ENCODE data around the gene TMEM8B. TPM values are rescaled to one million over a fixed set of nuclear protein-coding genes. Genes with fewer than 3 reads are reported as not detected.

The TMEM8B gene
- total RNA-seq, 1 experiment from 2014 or later: 9.3 TPM

- no peak overlapping the region for H3K23ac ChIP-seq (ENCODE audit: insufficient read length, low read depth, low read length)
- H3K4me1 ChIP-seq (ENCODE audit: insufficient read depth, low read length): 0 out of 2 replicates have a peak, but pooled peaks cover 2% of the 10 kb centered on the region
- no peak overlapping the region for H2BK12ac ChIP-seq (ENCODE audit: insufficient read length, low read depth, low read length)
- H3K9ac ChIP-seq (ENCODE audit: extremely low read depth, insufficient read length, low read length): no peak overlapping the region
- no peak overlapping the region for H3K4me3 Mint-ChIP-seq
- H3K18ac ChIP-seq (ENCODE audit: insufficient read length, low read depth, low read length): no peak overlapping the region
- H3K79me1 ChIP-seq (ENCODE audit: insufficient read depth, low read depth, low read length, poor library complexity, severe bottlenecking): no peaks in the 10 kb centered on the region
- no peak overlapping the region for H3K4me2 ChIP-seq (ENCODE audit: insufficient read depth, insufficient read length, low read length)
- no peaks in the 10 kb centered on the region for H4K20me1 ChIP-seq (ENCODE audit: control insufficient read depth, insufficient read depth, insufficient read length)
- no peaks in the 10 kb centered on the region; a peak in 1 of 7 replicates for H3K36me3 Mint-ChIP-seq (ENCODE audit: insufficient read depth in 1 of 3, low read depth in 3 of 3)
- TF ChIP-seq CTCF (conservative IDR thresholded peaks at IDR 0.05): no peak
- H2BK15ac ChIP-seq (ENCODE audit: low read depth, low read length): no peak overlapping the region
- no peak for DNase-seq
- H3T11ph ChIP-seq (ENCODE audit: low read length): no peak overlapping the region
- H3K9me3 ChIP-seq (ENCODE audit: control insufficient read depth, low read depth, low read length): no peaks in the 10 kb centered on the region
- H2AFZ ChIP-seq (ENCODE audit: low read length): no peak overlapping the region
- no peaks in the 10 kb centered on the region for H3K79me2 ChIP-seq (ENCODE audit: insufficient read depth, low read length)
- peaks cover 12% of the 10 kb centered on the region for H3K23me2 ChIP-seq (ENCODE audit: insufficient read length, low read depth, low read length, poor library complexity, severe bottlenecking)
- no peak overlapping the region for H2AK5ac ChIP-seq (ENCODE audit: insufficient read length, low read length)
- H3K14ac ChIP-seq (ENCODE audit: insufficient read depth, low read length): no peak overlapping the region; the same call in 1 of the 2 replicates
- H4K91ac ChIP-seq (ENCODE audit: insufficient read length, low read depth, low read length): no peak overlapping the region
- H3K27me3 Mint-ChIP-seq (ENCODE audit: low read depth): peaks cover 6% of the 10 kb centered on the region
- H3K27ac Mint-ChIP-seq: no peak overlapping the region
- no peak overlapping the region for H3K4ac ChIP-seq (ENCODE audit: low read depth, low read length)
- WGBS (ENCODE audit: extremely low coverage, insufficient read length, low lambda C conversion rate): no CpG with 5 or more reads among the region's 5 CpGs
- no peak overlapping the region for H4K8ac ChIP-seq (replicated peaks; ENCODE audit: insufficient read length, low read depth, low read length)
- no peak overlapping the region for H4K5ac ChIP-seq (ENCODE audit: insufficient read length, low read depth, low read length)
- no peaks in the 10 kb centered on the region for H3K9me3 Mint-ChIP-seq
- no peak overlapping the region for H2BK5ac ChIP-seq (ENCODE audit: insufficient read length, low read length)
- H2BK120ac ChIP-seq (ENCODE audit: low read depth, low read length, poor library complexity, severe bottlenecking): no peak overlapping the region
- H3K27ac ChIP-seq (ENCODE audit: insufficient read length, low read depth, low read length): no peak overlapping the region
- no peak overlapping the region for H3K56ac ChIP-seq (ENCODE audit: insufficient read length, low read depth, low read length)
- H3K4me1 Mint-ChIP-seq: peaks cover 24 to 30% of the 10 kb centered on the region in 2 experiments
- H2BK20ac ChIP-seq (ENCODE audit: low read depth, low read length, poor library complexity, severe bottlenecking): no peak overlapping the region
- no peaks in the 10 kb centered on the region for H3K27me3 ChIP-seq (ENCODE audit: insufficient read depth, low read length)
Observed at GRCh38 chr9:35832814-35833213, 3.8 kb downstream of the TMEM8B start.
